Activated CD4-positive, alpha-beta T cell treated with anti-CD3 and anti-CD28 coated beads, Interleukin-2, Interleukin-6, amounts not matched to agents 100 ng/mL and 50 ng/mL, durations not matched to agents 16 hours and 8 hours (primary cell): ENCODE data around the gene PPP1R36.
A peak's percentile ranks its signal among the peaks of the same experiment; 100 is the strongest.
"Not testable (repeated sequence)": the region's sequence is repeated elsewhere in the genome, so short reads cannot be mapped to it uniquely, and the experiment has no call there.

Experiments used
- DNase-seq: peaks from one replicate; pipeline ENCODE4 v3.0.0-alpha.2; 2020

Gene PPP1R36

DNA sequence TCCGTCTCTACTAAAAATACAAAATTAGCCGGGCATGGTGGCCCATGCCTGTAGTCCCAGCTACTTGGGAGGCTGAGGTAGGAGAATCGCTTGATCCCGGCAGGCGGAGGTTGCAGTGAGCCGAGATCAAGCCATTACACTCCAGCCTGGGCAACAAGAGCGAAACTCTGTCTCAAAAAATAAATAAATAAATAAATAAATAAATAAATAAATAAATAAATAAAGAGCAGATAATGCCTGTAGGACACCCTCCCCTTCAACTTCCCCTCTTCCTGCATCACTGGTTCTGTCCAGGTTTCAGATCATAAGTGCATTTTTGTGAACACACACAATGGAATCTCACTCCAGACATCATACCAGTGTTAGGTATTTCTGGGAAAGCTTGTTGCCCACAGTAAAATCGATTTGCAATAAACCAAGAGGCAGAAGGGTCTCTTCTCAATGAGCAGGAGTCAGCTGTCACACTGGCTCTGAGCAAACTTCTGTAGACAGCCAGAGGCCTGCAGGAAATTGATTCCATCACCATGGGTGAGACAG is 68.2 kb downstream of the PPP1R36 start:
- DNase-seq: not testable (repeated sequence)

- DNase-seq: no peak
Observed at GRCh38 chr14:64620910-64621309, 71.1 kb downstream of the PPP1R36 start.

GRCh38 chr14:64623554-64624165 is 73.9 kb downstream of the PPP1R36 start:
- no peak for DNase-seq

DNA sequence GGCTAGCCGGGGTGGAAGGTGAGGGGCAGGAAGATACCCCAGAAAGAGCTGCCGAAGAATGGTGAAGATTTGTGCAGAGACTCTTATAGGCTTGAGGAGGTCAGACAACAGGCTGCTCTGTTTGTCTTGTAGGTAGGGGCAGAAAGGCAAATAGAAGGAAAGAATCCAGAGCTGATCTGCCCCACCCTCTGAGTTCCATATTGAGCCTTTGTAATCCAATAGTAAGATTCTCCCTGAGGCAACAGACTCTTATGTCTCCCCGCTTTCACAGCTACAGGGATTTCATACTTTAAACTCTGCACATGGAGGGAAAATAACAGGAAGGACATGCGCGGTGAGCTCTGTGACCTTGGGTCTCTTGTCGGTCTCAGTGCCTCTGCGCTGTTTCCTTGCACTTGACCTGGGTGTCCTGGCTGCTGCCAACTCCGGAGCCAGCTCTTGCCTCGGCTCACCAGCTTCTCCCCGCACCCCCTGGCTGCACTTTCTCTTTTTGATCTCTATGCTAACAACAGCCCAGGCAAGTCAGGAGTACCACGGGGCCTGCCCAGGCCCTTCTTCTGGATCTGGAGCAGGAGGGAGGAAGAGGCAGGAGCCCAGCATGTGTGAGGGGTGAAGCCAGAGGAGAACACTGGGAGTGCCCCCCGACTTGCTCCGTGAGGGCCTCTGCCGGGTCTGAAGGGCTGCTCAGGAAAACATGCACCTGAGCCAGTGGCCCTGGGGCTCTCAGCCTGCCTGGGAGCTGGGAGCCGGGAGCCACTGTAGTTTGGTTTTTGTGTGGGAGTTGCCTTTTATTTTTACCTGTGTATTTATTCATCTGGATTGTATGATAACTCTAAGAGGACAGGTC is 75.8 kb downstream of the PPP1R36 start:
- no peak for DNase-seq

GRCh38 chr14:64628940-64629408 is 79.2 kb downstream of the PPP1R36 start:
- no peak for DNase-seq

- DNase-seq: no peak
Observed at GRCh38 chr14:64630778-64631177, 81.0 kb downstream of the PPP1R36 start.

- DNase-seq: not testable (repeated sequence)
Observed at GRCh38 chr14:64631222-64631621, 81.5 kb downstream of the PPP1R36 start.

DNA sequence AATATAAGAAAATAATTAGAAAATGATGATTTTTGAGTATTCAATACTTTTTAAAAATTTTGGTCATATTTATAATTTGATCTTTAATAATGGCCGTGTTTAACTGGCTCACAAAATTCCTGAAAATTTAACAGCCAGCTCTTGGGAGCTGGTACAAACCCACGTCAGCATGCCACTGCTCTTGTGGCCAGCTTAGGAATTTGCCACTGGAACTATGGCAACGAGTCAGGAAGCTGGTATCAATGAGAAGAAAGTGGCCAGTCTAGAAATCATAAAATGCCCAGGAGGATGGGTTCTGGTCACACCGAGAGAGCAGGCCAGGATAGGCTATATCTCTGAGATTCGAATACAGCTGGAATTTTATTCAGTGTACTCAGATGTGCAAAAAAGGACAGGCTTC is 82.3 kb downstream of the PPP1R36 start:
- DNase-seq: no peak

GRCh38 chr14:64634558-64634957 is 84.8 kb downstream of the PPP1R36 start:
- DNase-seq: no peak

DNA sequence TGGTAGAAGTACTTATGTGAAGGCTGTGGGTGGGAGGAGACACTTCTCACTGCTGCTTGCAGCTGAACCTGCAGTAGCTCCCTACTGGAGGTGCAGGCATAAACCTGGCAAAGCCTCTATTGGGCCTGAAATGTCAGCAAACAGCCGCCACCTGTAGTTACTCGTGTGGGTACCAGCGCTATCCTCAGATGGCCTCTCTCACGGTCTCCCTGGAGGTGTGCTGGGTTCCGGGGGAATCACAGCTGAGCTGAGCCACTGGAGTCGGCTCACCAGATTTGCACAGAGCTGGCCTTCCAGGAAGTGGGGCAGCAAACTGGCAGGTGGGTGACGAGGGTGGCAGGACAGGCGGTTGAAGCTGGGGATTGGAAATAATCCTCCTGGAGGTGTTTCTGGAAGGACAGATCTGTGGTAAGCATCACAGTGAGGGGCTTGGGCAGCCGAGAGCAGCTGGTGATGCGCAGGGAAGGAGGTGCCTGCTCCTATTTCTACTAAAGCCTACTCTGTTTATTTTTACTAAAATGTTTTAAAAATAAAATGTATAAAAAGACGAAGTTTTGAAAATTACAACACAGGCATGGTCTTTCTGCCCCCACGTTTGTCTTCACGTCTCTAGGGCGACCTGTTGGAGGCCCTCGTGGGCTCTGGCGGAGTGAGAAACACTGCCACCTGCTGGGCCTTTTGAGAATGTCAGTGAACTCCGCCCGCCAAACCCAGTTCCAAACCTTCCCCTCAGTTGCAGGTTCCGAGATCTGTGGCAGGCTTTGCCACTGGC is 86.6 kb downstream of the PPP1R36 start:
- peak; percentile 76 for DNase-seq

- DNase-seq: no peak
Observed at GRCh38 chr14:64636980-64637429, 87.2 kb downstream of the PPP1R36 start.

GRCh38 chr14:64637735-64638473 is 88.1 kb downstream of the PPP1R36 start:
- no peak for DNase-seq

DNA sequence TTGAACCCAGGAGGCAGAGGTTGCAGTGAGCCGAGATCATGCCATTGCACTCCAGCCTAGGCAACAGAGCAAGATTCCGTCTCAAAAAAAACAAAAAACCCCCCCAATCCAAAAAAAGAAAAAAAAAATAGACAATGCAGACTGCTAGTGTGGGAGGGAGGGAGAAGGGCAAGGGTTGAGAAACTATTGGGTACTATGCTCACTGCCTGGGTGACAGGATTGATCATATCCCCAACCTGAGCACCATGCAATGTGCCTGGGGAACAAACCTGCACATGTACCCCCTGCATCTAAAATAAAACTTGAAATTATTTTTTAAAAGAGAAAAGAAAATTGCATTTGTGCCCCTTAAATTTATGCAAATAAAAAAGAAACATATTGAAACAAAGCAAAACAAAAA is 88.9 kb downstream of the PPP1R36 start:
- no peak for DNase-seq
